GM19438 (cell line): ENCODE results near the gene APP.

Experiments
- ATAC-seq: cut with Tn5 transposase; IDR thresholded peaks from one replicate; pipeline ENCODE4 v1.9.1; 2021; ENCODE audit warnings: low read depth; ENCODE audit not compliant: unreplicated experiment

APP gene

DNA sequence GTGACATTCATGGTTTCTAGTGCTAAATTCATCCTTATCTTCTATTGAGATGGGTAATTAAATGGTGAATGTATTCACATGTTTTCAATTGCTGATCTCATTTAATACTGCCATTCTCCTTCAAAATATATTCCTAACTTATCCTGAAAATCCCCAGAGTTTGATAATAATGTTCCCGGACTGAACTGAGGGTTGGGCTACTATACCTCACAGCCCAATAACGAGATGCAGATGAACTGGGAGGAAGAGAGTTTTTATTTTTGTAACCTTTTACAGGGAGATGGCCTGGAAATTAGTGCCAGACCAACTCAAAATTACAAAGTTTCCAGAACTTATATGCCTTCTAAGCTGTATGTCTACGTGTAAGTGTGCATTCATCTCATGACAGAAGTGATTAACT lies 210.8 kb downstream of the APP start:
- ATAC-seq = no peak

DNA sequence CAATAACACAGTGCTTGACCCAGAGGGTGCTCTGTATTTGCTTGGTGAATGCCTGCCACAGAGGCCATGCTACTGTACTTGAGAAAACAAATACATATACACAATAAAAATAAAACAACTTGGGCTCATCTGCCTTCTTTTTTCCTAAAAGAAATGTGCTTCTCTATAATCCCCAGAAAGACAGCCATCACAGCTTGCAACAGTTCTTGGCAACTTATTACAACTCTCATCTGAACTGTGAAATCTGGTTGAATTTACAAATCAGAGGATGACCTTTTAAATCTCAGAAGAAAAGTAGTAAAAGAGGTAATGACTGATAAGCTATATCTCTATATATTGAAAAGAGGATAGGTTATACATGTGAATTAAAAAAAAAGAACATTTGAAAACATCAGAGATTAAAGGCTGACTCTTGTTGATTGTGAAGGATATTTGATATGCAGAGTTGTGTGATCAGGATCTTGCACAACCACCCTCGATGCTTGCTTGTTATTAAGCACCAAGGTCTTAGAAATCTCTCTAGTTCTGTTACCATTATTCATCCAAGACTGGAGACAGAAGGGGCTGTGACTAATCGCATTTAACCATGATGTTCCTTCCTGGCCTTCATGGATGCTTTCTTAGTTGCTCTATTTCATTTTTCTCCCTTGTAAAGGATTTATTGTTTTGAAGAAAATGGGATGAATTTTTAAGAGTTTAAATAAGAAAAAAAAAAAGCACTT lies 213.4 kb downstream of the APP start:
- ATAC-seq = no peak

DNA sequence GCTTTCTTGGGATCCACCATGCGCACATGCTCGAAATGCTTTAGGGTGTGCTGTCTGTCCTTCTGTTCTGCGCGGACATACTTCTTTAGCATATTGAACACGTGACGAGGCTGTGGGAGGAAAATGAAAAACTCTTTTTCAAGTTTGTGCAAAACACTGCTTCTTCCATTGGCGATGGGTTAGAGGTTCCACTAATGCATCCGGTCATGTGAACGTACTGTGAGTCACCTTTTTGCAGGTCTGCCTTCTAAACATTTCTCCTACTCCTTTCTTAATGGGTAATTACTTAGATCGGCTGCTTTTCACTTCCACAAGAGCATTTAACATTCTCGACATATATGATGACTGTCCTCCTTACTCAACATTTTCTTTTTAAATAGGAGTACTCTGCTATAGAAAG lies 214.9 kb downstream of the APP start:
- ATAC-seq = no peak

DNA sequence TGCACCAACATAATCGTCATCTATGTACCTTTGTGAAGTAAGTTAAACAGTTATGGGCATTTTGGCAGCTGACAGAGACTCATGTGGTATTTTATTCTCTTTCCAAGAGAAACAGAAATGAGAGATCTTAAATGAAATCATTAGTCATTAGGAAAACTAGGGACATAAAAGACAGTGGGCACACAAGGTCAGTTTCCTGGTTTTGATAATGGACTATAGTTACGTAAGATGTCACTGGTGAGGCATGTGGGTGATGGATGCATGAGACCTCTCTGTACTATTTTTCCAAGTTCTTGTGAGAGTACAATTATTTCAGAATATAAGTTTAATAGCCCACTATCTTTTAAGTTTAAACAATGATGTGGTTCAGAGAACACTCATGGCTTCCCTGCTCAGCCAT lies 216.9 kb downstream of the APP start:
- ATAC-seq = no peak

DNA sequence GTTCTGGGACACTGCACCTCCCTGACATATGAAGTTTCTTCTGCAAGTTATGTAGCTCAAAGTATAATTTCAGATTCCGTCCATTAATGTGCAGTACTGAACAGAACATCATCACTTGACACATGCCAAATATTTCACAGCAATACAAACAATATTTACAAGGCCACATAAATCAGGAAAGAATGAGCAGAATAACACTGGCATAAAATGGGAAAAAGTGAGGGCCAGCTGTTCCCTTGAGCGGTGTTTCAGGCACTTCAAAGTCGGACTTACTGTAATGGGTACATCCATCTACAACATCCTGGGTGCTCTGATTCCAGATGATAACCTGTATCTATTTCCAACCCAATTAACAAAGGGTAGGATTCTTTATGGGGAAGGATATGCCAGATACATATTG lies 217.4 kb downstream of the APP start:
- ATAC-seq = no peak

DNA sequence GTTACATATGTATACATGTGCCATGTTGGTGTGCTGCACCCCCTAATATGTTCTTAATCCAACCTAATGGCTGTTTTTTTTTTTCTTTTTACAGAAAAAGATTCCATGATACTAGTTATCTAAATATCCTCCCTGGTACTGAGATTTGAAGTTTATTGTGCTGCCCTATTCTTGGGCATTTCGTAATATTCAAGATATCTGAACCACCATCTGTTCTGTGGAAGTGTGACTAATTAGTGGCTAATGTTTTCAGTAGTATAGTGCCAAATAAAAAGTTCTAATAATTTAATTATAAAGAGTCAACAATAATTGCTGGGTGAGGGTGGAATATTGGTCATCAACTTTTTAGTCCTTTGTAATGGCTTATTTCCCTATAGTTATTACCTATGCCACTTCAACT lies 218.3 kb downstream of the APP start:
- ATAC-seq = no peak

DNA sequence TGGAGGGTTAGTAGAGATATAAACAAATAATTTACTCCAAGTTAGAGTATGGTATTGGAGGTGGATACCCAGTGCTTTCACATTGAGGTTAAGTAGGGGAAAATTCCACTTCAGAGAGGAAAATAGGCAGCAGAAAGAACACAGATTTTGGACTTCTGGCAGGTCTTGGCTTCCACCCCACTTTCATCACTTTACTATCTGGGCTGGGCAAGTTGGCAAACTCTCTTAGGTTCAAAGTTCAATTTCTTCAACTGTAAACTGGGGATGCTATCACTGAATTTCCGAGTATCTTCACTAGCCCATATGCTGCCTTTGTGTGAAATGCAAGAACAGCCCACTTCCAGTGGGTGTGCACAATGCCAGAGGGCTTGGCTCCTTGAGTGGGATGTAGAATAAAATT lies 220.9 kb downstream of the APP start:
- no peak for ATAC-seq

DNA sequence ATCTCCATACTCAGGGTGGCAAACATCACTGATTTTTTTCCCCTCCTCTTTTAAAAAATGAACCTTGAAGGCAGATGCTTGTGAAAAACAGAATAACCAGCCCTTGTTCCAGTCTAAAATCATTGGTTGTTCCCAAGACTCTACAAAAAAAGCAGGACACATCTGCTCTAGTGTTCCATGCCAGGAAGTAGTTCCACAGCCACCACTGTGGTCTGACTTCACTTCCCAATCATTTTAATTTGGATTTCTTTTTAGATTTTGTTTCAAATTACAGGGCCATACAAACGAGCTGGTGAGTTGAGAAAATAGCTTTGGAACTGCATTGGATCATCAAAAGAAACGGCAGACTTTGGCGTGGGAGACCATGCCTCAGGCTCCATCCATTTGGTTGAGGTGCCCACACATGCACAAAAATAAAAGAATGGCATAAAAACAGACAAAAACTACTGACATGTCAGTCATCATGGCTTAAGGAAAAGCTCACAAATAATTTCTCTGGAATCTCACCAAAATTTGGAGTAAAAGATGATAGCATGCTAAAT lies 225.8 kb downstream of the APP start:
- ATAC-seq = no peak

DNA sequence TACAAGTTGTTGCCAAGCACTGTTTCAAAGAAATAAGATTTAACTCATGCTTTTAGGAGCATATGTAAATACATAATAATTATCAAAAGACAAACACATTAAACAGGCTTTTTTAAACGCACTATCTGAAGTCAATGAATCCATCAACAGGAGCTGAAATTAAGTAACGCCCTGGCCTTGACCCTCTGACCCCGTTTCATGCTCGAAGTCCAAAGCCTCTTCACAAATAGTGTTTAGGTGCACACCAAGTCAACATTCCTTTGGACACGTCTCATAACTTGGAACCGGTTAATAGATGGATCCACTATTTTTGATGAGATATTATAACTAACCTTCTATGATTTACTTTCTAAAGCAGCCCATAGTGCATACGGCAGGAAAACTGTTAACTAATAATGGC lies 226.5 kb downstream of the APP start:
- no peak for ATAC-seq

DNA sequence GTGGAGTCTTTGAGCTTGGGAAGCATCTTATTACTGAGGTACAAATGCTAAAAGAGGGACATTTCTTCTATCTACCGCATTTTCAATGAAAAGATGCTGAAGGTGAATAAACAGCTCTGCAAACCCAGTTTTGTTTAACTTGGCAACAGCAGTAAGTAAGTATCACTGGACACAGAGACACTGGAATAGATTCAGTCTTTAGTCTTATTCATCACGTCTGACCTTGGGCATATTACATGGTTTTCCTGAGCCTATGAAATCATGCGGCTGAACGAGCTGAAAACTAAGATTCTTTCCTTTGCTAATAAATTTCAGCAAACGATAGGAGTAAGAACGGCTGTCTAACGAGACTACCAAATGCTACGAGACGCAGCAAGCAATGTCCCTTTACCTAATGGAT lies 228.4 kb downstream of the APP start:
- ATAC-seq = no peak

DNA sequence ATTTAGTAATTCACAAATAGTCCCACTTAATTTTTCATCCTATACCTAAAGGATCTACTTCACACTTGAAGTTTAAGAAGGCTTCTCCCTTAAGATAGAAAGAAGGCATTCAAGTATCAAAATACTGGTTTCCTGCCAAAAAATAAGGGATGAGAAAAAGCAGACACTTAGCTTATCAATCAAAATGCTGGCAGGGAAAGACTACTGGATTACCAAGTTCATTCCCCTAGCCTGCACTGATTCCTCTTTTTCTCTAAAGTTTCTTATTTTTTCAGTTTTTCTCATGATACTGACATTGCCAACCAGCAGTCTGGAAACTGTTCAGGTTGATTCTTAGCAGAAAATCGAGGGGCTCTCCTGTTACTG lies 231.2 kb downstream of the APP start:
- ATAC-seq = no peak

DNA sequence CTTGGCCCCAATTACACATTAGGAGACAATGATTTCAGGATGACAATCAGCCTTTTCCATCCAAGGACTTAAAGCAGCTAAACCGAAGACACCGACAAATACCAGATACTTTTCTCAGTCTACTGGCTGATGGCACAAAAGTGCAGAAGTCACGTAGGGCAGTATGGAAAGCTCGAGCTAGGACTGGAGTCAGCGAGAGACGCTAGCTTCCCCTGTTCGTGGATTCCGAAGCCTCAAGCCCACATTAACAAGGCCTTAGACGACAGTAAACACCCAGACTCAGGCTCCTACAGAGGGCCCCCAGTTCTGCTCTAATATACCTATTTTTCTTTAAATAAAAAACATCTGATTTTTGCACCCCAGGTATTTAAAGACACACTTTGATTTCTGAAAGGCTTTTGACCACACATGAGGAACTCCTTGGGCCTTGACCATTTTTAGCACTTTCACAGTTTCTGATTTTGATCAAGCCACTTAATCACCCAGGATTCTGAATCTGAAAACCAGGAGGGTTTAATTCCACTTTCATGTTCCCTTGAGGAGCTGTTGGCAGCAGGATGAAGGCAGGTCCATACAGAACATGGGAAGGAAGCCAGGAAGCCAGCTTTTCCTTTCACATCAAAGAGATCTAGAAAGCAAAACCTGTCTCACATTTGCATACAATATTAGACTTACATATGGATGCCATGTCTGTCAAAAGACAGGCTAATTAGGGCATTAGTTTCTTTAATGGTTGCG lies 231.7 kb downstream of the APP start:
- no peak for ATAC-seq

DNA sequence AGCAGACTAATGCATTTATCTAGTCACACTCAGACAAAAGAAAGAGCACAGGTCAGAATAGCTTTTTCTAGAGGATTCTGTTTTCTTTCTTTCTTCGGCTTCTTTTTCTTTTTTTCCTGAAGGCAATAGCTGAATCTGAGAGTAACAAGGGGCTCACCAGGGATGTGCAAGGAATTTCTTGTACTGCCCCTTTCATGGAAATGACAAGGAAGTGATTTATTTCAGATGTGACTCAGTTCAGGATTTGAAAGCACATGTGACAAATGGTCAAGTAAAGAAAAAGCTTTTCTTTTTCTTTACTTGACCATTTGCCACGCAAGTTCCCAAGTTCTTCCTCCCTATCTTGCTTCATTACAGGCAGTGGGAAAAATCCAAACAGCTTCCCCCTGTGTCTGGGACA lies 233.8 kb downstream of the APP start:
- no peak for ATAC-seq

DNA sequence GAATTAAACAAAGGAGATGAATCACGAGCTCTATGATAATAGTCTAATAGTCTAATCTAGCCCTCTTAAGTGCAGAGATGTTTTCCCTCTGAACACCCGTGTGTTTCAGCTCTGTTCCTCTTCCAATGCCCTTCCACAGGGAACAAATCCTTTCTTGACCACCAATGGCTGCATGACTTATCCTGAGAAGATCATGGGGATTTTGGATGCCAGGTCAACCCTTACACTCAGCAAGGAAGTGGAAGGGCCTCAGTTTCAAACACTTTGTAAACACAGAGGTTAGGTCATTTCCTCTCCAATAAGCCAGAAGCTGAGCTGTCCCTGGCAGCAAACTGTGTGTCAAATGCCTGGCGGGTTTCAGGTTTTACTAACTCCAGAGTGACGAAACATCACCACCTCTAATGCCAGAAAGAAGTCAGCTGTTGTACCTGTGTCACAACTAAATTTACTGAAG lies 235.8 kb downstream of the APP start:
- ATAC-seq = no peak

DNA sequence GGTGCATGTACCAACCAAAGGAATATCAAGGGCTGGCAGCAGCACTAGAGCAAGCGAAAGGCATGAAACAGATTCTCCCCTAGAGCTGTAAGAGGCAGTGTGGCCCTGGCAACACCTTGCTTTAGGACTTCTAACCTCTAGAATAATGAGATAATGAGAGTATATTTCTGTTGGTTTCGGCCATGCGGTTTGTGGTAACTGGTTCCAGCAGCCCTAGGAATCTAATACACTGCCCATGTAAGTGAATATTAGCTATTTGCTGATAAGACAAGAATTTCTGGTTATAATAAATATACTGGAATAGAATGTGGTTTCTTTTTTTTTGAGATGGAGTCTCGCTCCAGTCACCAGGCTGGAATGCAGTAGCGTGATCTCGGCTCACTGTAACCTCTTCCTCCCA lies 236.4 kb downstream of the APP start:
- ATAC-seq = no peak

DNA sequence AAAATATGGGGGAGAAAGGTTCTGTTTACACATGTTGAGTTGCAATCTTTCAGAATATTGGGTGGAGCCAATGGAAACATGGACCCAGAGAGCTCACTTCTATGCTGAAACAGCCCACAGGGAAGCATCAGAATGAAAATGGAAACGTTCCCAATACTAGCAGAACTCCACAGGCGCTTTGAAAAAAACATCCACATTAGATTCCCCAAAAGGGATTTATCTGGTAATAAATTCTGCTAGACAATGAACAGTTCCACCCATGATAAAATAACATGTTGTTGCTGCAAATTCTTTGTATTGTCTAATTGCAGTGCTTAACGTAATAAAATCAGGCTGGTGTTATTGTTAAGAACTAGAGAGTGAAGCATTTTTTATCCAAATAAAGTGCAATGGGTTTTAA lies 238.8 kb downstream of the APP start:
- ATAC-seq = no peak

DNA sequence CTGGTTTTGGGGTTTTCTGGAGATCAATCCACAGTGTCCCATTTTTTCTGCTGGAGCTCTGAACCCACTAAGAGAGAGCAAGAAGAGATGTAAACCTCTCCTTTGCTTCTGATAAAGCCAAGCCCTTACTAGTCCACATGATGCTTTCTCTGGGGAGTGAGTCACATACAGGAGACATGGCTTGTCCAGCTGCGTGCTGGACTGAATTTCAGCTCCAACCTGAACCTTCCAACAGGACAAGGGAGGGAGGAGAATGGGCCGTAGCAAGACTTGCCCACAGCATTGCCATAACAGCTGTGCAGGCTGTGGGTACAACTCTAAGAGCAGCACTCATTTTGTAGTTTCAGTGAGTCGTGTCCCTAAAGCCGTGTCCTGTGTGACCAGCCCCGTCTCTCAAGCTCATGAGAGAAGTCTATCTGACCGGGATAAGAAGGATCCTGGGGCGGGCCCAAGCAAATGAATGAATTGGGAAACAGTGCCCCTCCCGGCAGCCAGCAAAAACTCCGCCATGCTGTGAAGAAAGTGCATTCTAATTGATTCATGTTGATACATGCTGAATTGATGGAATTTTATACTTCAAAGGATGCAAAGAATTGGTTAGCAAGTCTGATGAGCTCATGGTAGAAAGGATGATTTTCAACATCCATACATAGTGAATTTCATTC lies 240.6 kb downstream of the APP start:
- no peak for ATAC-seq

DNA sequence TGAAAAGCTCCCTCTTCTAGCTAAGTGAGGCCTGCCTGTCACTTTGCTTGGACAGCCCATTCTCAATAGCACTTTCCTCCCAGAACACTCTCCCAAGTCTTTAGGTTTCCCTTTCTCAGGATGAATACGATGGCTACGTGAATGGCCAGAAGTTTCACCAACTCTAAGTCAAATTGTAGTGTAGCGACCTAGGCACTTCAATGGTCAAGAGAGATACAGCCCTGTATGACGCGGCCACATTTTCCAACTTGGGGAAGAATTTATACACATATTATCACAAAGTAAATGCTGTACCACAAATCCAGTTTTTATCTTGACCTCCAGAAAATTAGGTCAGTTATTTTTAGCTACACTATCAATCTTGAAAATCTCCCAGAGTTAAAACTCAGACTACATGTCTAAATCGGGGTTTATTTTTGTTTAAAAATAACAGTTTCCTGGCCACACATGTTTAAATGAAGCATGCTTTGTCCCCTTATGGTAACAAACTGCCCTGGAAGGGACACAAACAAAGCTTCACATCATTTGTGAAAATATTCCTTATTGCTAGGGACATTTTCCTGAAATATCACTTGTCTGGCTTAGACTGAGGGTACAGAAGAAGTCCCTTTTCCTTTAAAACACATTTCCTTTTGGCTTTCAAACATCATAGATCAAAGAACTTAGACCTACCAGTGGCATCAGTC lies 243.2 kb downstream of the APP start:
- no peak for ATAC-seq

DNA sequence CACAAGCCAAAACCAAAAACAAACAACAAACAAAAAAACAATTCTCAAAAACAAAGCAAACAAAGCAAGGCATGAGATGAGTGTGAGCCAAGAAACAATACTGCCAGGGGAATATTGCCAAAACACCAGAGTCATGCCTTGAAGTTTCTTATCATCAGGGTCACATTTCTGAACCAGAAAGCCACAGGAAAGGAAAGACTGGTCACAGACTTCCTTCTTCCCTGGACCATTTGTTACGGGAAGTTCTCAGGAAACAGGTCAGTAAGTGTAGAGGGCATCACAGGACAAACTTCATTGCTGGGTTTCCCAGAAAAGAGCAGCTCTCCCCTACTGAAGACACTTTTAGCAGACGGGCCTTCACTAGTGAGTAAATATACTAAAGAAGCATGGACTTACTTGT lies 244.6 kb downstream of the APP start:
- no peak for ATAC-seq

DNA sequence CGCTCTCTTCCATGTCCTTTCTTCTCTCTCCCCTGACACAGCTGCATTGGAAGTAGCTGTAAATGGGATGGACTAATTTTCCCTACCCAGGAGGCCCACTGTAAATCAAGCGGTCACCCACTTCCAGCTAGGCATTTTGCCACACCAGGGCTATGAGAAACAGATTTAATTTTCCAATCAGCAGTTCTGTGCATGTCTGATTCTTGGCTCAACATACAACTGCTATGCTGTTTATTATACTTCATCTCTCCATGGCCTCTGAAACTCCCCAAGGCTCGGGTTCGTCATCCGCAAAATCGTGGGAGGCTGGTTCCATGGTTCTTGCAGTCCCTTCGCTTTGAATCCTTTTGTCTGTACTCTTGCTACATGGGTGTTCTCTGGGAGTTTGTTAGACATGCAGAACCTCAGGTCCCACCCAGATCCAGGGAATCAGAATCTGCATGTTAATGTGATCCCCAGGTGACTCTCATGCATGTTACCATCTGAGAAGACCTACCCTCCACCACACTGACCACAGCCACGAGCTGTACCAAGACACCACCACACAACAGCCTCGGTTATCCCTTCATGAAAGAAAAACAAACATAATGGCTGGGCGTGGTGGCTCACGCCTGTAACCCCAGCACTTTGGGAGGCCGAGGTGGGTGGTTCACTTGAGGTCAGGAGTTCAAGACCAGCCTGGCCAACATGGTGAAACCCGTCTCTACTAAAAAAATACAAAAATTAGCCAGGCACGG lies 245.3 kb downstream of the APP start:
- no peak for ATAC-seq
